ENCODE measurements around the gene TBPL2.
"Not testable (repeated sequence)": the region's sequence is repeated elsewhere in the genome, so short reads cannot be mapped to it uniquely, and the experiment has no call there.

TBPL2 gene

GRCh38 chr14:55423969-55424368, 16.4 kb downstream of the TBPL2 start:
- TF ChIP-seq CTCF (IDR thresholded peaks at IDR 0.05; ENCODE audit: low read depth, low read length, missing control alignments), result no peak
- no peak overlapping the region for H3K4me3 ChIP-seq (replicated peaks; ENCODE audit: low read depth, low read length)
- DNase-seq (ENCODE audit: extremely low read depth, low read depth), result no peak

- not testable (repeated sequence) for H3K4me3 ChIP-seq (replicated peaks; ENCODE audit: low read depth, low read length); DNase-seq (ENCODE audit: extremely low read depth, low read depth)
These were observed 18.1 kb downstream of the TBPL2 start for GRCh38 chr14:55422338-55422737.

- DNase-seq (ENCODE audit: extremely low read depth, low read depth), result no peak
- H3K4me3 ChIP-seq (replicated peaks; ENCODE audit: low read depth, low read length), result no peak overlapping the region
- no peak for TF ChIP-seq CTCF (IDR thresholded peaks at IDR 0.05; ENCODE audit: low read depth, low read length, missing control alignments)
These were observed 20.8 kb downstream of the TBPL2 start for GRCh38 chr14:55419663-55420062.

GRCh38 chr14:55418411-55418810, 22.0 kb downstream of the TBPL2 start:
- H3K4me3 ChIP-seq (replicated peaks; ENCODE audit: low read depth, low read length), result no peak overlapping the region
- no peak for TF ChIP-seq CTCF (IDR thresholded peaks at IDR 0.05; ENCODE audit: low read depth, low read length, missing control alignments)
- DNase-seq (ENCODE audit: extremely low read depth, low read depth), result no peak

- TF ChIP-seq CTCF (IDR thresholded peaks at IDR 0.05; ENCODE audit: low read depth, low read length, missing control alignments), result no peak
- H3K4me3 ChIP-seq (replicated peaks; ENCODE audit: low read depth, low read length), result no peak overlapping the region
- no peak for DNase-seq (ENCODE audit: extremely low read depth, low read depth)
These were observed 22.5 kb downstream of the TBPL2 start for GRCh38 chr14:55417955-55418354.

GRCh38 chr14:55416866-55417265, 23.6 kb downstream of the TBPL2 start:
- TF ChIP-seq CTCF (IDR thresholded peaks at IDR 0.05; ENCODE audit: low read depth, low read length, missing control alignments), result peak; percentile 63
- no peak for DNase-seq (ENCODE audit: extremely low read depth, low read depth)
- no peak overlapping the region for H3K4me3 ChIP-seq (replicated peaks; ENCODE audit: low read depth, low read length)

- DNase-seq (ENCODE audit: extremely low read depth, low read depth), result no peak
- no peak overlapping the region for H3K4me3 ChIP-seq (replicated peaks; ENCODE audit: low read depth, low read length)
- TF ChIP-seq CTCF (IDR thresholded peaks at IDR 0.05; ENCODE audit: low read depth, low read length, missing control alignments), result no peak
These were observed 25.9 kb downstream of the TBPL2 start for GRCh38 chr14:55414551-55414950.
